H1 (cell line): ENCODE data around the gene SEMA4F. TPM values are rescaled to one million over a fixed set of nuclear protein-coding genes. Genes with fewer than 3 reads are reported as not detected.

Experiments
- CTCF ChIA-PET: fragments of 300-600 bp; sonication (Branson Sonifier 250); formaldehyde crosslinking; loops from one replicate; lab custom pipeline; 2021; ENCODE audit not compliant: partially characterized antibody; lab: Charles Lee
- POLR2A ChIA-PET: fragments of 300-600 bp; sonication (Branson Sonifier 250); formaldehyde crosslinking; loops from one replicate; lab custom pipeline; 2021; ENCODE audit warnings: inconsistent platforms; ENCODE audit not compliant: partially characterized antibody; lab: Charles Lee
- DNase-seq, 2 experiments: peaks; one replicate each; pipeline versions ENCODE4 v3.0.0 to v3.0.0-alpha.2; 2010 to 2022; ENCODE audit warnings: low spot score in 2 of 2, low read depth in 1 of 2, mixed read lengths in 1 of 2
- FAIRE-seq: peaks from 2 replicates; lab custom pipeline; 2011; peaks lifted over from hg19 to GRCh38; lab: Jason Lieb, UNC
- H2AFZ ChIP-seq: 2 replicates; pipeline ENCODE4 v1.8.1; 2012; ENCODE audit warnings: low read length, inconsistent platforms
- H2AK5ac ChIP-seq: 2 replicates; pipeline ENCODE4 v1.6.1; 2013; ENCODE audit warnings: low read depth, low read length
- H2BK120ac ChIP-seq: replicated peaks from 2 replicates; pipeline ENCODE3; 2013; ENCODE audit warnings: low read depth, low read length, inconsistent platforms
- H2BK12ac ChIP-seq: 2 replicates; pipeline ENCODE4 v1.6.1; 2013; ENCODE audit warnings: low read depth, low read length
- H2BK15ac ChIP-seq: 2 replicates; pipeline ENCODE4 v1.6.1; 2013; ENCODE audit warnings: low read length
- H2BK20ac ChIP-seq: 2 replicates; pipeline ENCODE4 v1.6.1; 2013; ENCODE audit warnings: low read length
- H2BK5ac ChIP-seq: 2 replicates; pipeline ENCODE4 v1.6.1; 2013; ENCODE audit warnings: low read depth, low read length
- H3K14ac ChIP-seq: 2 replicates; pipeline ENCODE4 v1.6.1; 2013; ENCODE audit warnings: inconsistent platforms; ENCODE audit not compliant: insufficient read length
- H3K18ac ChIP-seq: 2 replicates; pipeline ENCODE4 v1.6.1; 2013; ENCODE audit warnings: low read length; ENCODE audit errors: extremely low read depth
- H3K23ac ChIP-seq: 2 replicates; pipeline ENCODE4 v1.6.1; 2013; ENCODE audit warnings: inconsistent platforms; ENCODE audit not compliant: insufficient read length
- H3K23me2 ChIP-seq: 2 replicates; pipeline ENCODE4 v1.6.1; 2013; ENCODE audit warnings: low read depth, low read length
- H3K27ac ChIP-seq: 2 replicates; pipeline ENCODE4 v1.6.1; 2011; ENCODE audit warnings: low read depth, low read length, inconsistent platforms
- H3K27me3 ChIP-seq, 4 experiments: replicated peaks in 1 of 4; 1 replicate in 1 of 4; 2 replicates in 3 of 4; pipeline versions ENCODE4 v1.6.1 to v1.8.1; 2011 to 2013; ENCODE audit warnings: low read length in 3 of 4, mild to moderate bottlenecking in 3 of 4, inconsistent platforms in 2 of 4, mixed read lengths in 2 of 4, moderate library complexity in 1 of 4; ENCODE audit not compliant: control insufficient read depth in 3 of 4, insufficient read depth in 3 of 4; ENCODE audit errors: extremely low read depth in 1 of 4
- H3K36me3 ChIP-seq, 4 experiments: 2 replicates each; pipeline versions ENCODE4 v1.6.1 to v1.8.1; 2011 to 2013; ENCODE audit warnings: mild to moderate bottlenecking in 4 of 4, low read length in 3 of 4, moderate library complexity in 2 of 4, control low read depth in 1 of 4, inconsistent platforms in 1 of 4; ENCODE audit not compliant: insufficient read depth in 4 of 4, control insufficient read depth in 2 of 4
- H3K4ac ChIP-seq: replicated peaks from 2 replicates; pipeline ENCODE3; 2013; ENCODE audit warnings: low read length, low read depth, mixed read lengths, inconsistent platforms; ENCODE audit not compliant: insufficient read length
- H3K4me1 ChIP-seq, 4 experiments: replicated peaks in 1 of 4; 1 replicate in 1 of 4; 2 replicates in 3 of 4; pipeline versions ENCODE4 v1.6.1 to v1.8.1; 2011 to 2013; ENCODE audit warnings: low read length in 3 of 4, inconsistent platforms in 2 of 4, mixed read lengths in 1 of 4; ENCODE audit not compliant: insufficient read depth in 4 of 4, control insufficient read depth in 3 of 4
- H3K4me2 ChIP-seq, 2 experiments: 2 replicates each; pipeline versions ENCODE4 v1.6.1 to v1.8.1; 2011 to 2013; ENCODE audit warnings: low read depth in 2 of 2, low read length in 2 of 2, control low read depth in 1 of 2, inconsistent platforms in 1 of 2, mild to moderate bottlenecking in 1 of 2; ENCODE audit not compliant: insufficient read depth in 1 of 2
- H3K4me3 ChIP-seq, 4 experiments: fragments of 200-600, 300-600 bp in 1 of 4; sonication (generic), shearing (Covaris generic), sonication (Bioruptor Twin) in 1 of 4; 2 replicates each; pipeline versions ENCODE4 v1.5.1 to v1.8.1; 2011 to 2016; ENCODE audit warnings: low read length in 4 of 4, low read depth in 3 of 4, control low read depth in 2 of 4, inconsistent platforms in 2 of 4, mild to moderate bottlenecking in 2 of 4, mixed read lengths in 1 of 4, moderate library complexity in 1 of 4; ENCODE audit not compliant: insufficient read depth in 2 of 4; ENCODE audit errors: extremely low read depth in 1 of 4
- H3K56ac ChIP-seq: replicated peaks from 2 replicates; pipeline ENCODE3; 2013; ENCODE audit warnings: low read depth, mild to moderate bottlenecking, mixed read lengths, low read length, inconsistent platforms; ENCODE audit not compliant: insufficient read length
- H3K79me1 ChIP-seq: 2 replicates; pipeline ENCODE4 v1.6.1; 2013; ENCODE audit warnings: low read depth, low read length, control low read depth
- H3K79me2 ChIP-seq, 2 experiments: 2 replicates each; pipeline versions ENCODE4 v1.6.1 to v1.8.1; 2012 to 2013; ENCODE audit warnings: low read length in 2 of 2, mild to moderate bottlenecking in 2 of 2, inconsistent platforms in 1 of 2; ENCODE audit not compliant: insufficient read depth in 2 of 2, control insufficient read depth in 1 of 2
- H3K9ac ChIP-seq, 4 experiments: replicated peaks in 1 of 4; 1 replicate in 1 of 4; 2 replicates in 3 of 4; pipeline versions ENCODE4 v1.6.1 to v1.8.1; 2011 to 2013; ENCODE audit warnings: low read depth in 3 of 4, low read length in 3 of 4, control low read depth in 2 of 4, mild to moderate bottlenecking in 2 of 4, moderate library complexity in 2 of 4, inconsistent platforms in 1 of 4; ENCODE audit errors: extremely low read depth in 1 of 4
- H3K9me3 ChIP-seq, 2 experiments: 2 replicates each; pipeline versions ENCODE4 v1.6.1 to v1.8.1; 2012 to 2013; ENCODE audit warnings: mild to moderate bottlenecking in 2 of 2, moderate library complexity in 2 of 2, control low read depth in 1 of 2, inconsistent platforms in 1 of 2, low read depth in 1 of 2, low read length in 1 of 2, mixed read lengths in 1 of 2; ENCODE audit not compliant: insufficient read depth in 2 of 2
- H4K20me1 ChIP-seq, 2 experiments: replicated peaks in 1 of 2; 2 replicates each; pipeline versions ENCODE3 to v1.8.1; 2011 to 2013; ENCODE audit warnings: inconsistent platforms in 2 of 2, low read length in 2 of 2, mild to moderate bottlenecking in 1 of 2; ENCODE audit not compliant: insufficient read depth in 2 of 2, control insufficient read depth in 1 of 2
- H4K5ac ChIP-seq: 2 replicates; pipeline ENCODE4 v1.6.1; 2013; ENCODE audit warnings: low read length, low read depth, mixed read lengths, inconsistent platforms; ENCODE audit not compliant: insufficient read length
- H4K8ac ChIP-seq: 2 replicates; pipeline ENCODE4 v1.8.0; 2013; ENCODE audit warnings: mild to moderate bottlenecking, moderate library complexity, low read length, inconsistent platforms; ENCODE audit not compliant: insufficient read depth; ENCODE audit errors: extremely low read depth
- H4K91ac ChIP-seq: replicated peaks from 2 replicates; pipeline ENCODE3; 2013; ENCODE audit warnings: low read length, mixed read lengths, inconsistent platforms; ENCODE audit not compliant: insufficient read length
- MAFK ChIP-seq: IDR thresholded peaks from 2 replicates; pipeline ENCODE4 v1.6.1; 2012; ENCODE audit warnings: low read depth, mild to moderate bottlenecking, improper control_type of control experiment, low read length
- TEAD4 ChIP-seq: IDR thresholded peaks from 2 replicates; pipeline ENCODE4 v1.6.1; 2012; ENCODE audit warnings: low read depth, low read length, inconsistent platforms, mixed read lengths
- WGBS, 2 experiments: shearing (Covaris generic) in 1 of 2; methylation state at CpG; one replicate each; pipeline versions ENCODE4 v1.1.6 to v1.1.7; 2013 to 2015; ENCODE audit warnings: low lambda C conversion rate in 2 of 2, mixed read lengths in 2 of 2, inconsistent platforms in 1 of 2, low coverage in 1 of 2, missing lambda C conversion rate in 1 of 2; ENCODE audit not compliant: insufficient replicate concordance in 2 of 2, insufficient coverage in 1 of 2, insufficient read length in 1 of 2; ENCODE audit errors: extremely low coverage in 1 of 2, missing lambda C conversion rate in 1 of 2; 5-methylcytosine and 5-hydroxymethylcytosine counted together
- polyA plus RNA-seq, 7 experiments: library from polyadenylated mRNA; depleted of rRNA in 3 of 7; stranded (reverse) in 5 of 7; unstranded in 2 of 7; fragments of >200 nt in 5 of 7; fragments of 200-250 nt in 2 of 7; gene quantifications; 1 replicate in 5 of 7; 2 replicates in 1 of 7; 4 replicates in 1 of 7; pipeline versions ENCODE4 v1.2.1 to v1.2.3, GENCODE V29; 2011 to 2013; ENCODE audit warnings: missing spikeins in 2 of 7, mixed read lengths in 2 of 7
- total RNA-seq: library from RNA; stranded (reverse); fragmentation: NEBNext Ultra II Directional; extraction: Animal tissue kit (Norgen Biotek cat#: 25700); gene quantifications from 2 replicates; pipeline ENCODE4 v1.2.1, GENCODE V29; 2021
- TF ChIP-seq, protein P1 (sequence below): IDR thresholded peaks from 2 replicates; pipeline ENCODE4 v1.6.1; 2012; ENCODE audit warnings: low read length, inconsistent platforms

SEMA4F gene
- total and polyA plus RNA-seq, 2 of the 8 experiments (the other 6 are each of a cell fraction or from before 2014, with no cell fraction given): 3.3 to 3.4 TPM

GRCh38 chr2:74646834-74647482 lies 7.1 kb upstream of the SEMA4F start:
- peaks cover 0 to 7% (median 1%) of the 10 kb centered on the region in 4 experiments; a peak in 4 of 7 replicates for H3K27me3 ChIP-seq
- no peak overlapping the region for H2AFZ ChIP-seq
- H3K9ac ChIP-seq: no peak overlapping the region
- H3K14ac ChIP-seq: no peak overlapping the region
- no peak overlapping the region for H3K23ac ChIP-seq
- no peak overlapping the region for H2AK5ac ChIP-seq
- no peak overlapping the region for H2BK120ac ChIP-seq
- H3K9me3 ChIP-seq: no peaks in the 10 kb centered on the region
- no peak overlapping the region for H4K8ac ChIP-seq
- H3K36me3 ChIP-seq: no peaks in the 10 kb centered on the region
- no peak overlapping the region for H3K56ac ChIP-seq
- 0 out of 2 replicates have a peak overlapping the region, but pooled peaks have one; percentile 28 for H2BK12ac ChIP-seq
- 79% methylated on average over 13 of the region's 13 CpGs; no CpG with 5 or more reads in 1 of the 2 experiments for WGBS, 2 experiments
- FAIRE-seq (no peak), DNase-seq (no peak)
- no peak overlapping the region for H3K27ac ChIP-seq
- no peaks in the 10 kb centered on the region; the same call in 1 of the 2 replicates for H3K23me2 ChIP-seq
- H2BK15ac ChIP-seq: no peak overlapping the region
- no peaks in the 10 kb centered on the region for H3K79me2 ChIP-seq
- no peak overlapping the region for H4K5ac ChIP-seq
- peak overlapping the region in 1 of 4 experiments; percentile 60; a peak in 1 of 8 replicates for H3K4me3 ChIP-seq
- H3K4me2 ChIP-seq: peak overlapping the region in 1 of 2 experiments; percentile 38; a peak in 1 of 4 replicates
- H2BK5ac ChIP-seq: no peak overlapping the region
- TF ChIP-seq MAFK (no peak), TEAD4 (no peak)
- TF ChIP-seq, protein P1, sequence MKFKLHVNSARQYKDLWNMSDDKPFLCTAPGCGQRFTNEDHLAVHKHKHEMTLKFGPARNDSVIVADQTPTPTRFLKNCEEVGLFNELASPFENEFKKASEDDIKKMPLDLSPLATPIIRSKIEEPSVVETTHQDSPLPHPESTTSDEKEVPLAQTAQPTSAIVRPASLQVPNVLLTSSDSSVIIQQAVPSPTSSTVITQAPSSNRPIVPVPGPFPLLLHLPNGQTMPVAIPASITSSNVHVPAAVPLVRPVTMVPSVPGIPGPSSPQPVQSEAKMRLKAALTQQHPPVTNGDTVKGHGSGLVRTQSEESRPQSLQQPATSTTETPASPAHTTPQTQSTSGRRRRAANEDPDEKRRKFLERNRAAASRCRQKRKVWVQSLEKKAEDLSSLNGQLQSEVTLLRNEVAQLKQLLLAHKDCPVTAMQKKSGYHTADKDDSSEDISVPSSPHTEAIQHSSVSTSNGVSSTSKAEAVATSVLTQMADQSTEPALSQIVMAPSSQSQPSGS: no peak
- H3K4me1 ChIP-seq: peaks cover 0 to 4% (median 0%) of the 10 kb centered on the region in 4 experiments; a peak in 2 of 7 replicates
- H2BK20ac ChIP-seq: no peak overlapping the region
- ChIA-PET CTCF (interaction anchor here (0.7 to 1.7 kb wide), 5 partner anchors 13 to 172 kb away, joined by 3 to 6 read pairs (median 4); no protein-coding TSS in a partner anchor), POLR2A (interaction anchor here (1.4 to 1.7 kb wide), 2 partner anchors 16 to 188 kb away, joined by 3 to 4 read pairs; partner anchors contain the start of gene HK2)
- H4K91ac ChIP-seq: no peak overlapping the region
- no peak overlapping the region for H3K4ac ChIP-seq
- no peak overlapping the region for H3K18ac ChIP-seq
- H3K79me1 ChIP-seq: no peaks in the 10 kb centered on the region
- H4K20me1 ChIP-seq: no peaks in the 10 kb centered on the region
